IMR-90 (cell line): ENCODE data around the gene IFT81. TPM values are rescaled to one million over a fixed set of nuclear protein-coding genes. Genes with fewer than 3 reads are reported as not detected.

Experiments used
- ATAC-seq: fragments of 200-7000 bp; cut with Tn5 transposase; 2 replicates; pipeline ENCODE4 v1.9.1; 2020; ENCODE audit warnings: low read depth, mild to moderate bottlenecking, moderate library complexity
- BruUV-seq: library from RNA; stranded (reverse); fragments of 400-500 nt; replicated peaks from 2 replicates; lab custom pipeline; 2021; lab: Mats Ljungman, UMichigan
- CTCF ChIA-PET: fragments of 300-600 bp; formaldehyde crosslinking; extraction: SDS; loops from one replicate; lab custom pipeline; 2021; ENCODE audit warnings: antibody characterized with exemption; lab: Yijun Ruan, JAX
- POLR2A ChIA-PET: fragments of 300-600 bp; sonication (Branson Sonifier 250); formaldehyde crosslinking; loops from one replicate; lab custom pipeline; 2022; ENCODE audit warnings: antibody characterized with exemption; ENCODE audit not compliant: unreplicated experiment; lab: Charles Lee
- DNase-seq: peaks from one replicate; pipeline ENCODE4 v3.0.0; 2013
- H2AFZ ChIP-seq: replicated peaks from 2 replicates; pipeline ENCODE3; 2013; ENCODE audit warnings: low read length, mild to moderate bottlenecking; ENCODE audit not compliant: poor library complexity
- H2AK5ac ChIP-seq: 2 replicates; pipeline ENCODE4 v1.6.1; 2013; ENCODE audit warnings: low read depth, low read length, inconsistent platforms
- H2AK9ac ChIP-seq: replicated peaks from 2 replicates; pipeline ENCODE3; 2013; ENCODE audit warnings: mild to moderate bottlenecking, low read depth, low read length, moderate library complexity; ENCODE audit not compliant: poor library complexity
- H2BK120ac ChIP-seq: 2 replicates; pipeline ENCODE4 v1.6.1; 2013; ENCODE audit warnings: low read depth, low read length, inconsistent platforms
- H2BK15ac ChIP-seq: 3 replicates; pipeline ENCODE4 v1.6.1; 2013; ENCODE audit warnings: low read depth, low read length, inconsistent platforms
- H2BK20ac ChIP-seq: 2 replicates; pipeline ENCODE4 v1.6.1; 2013; ENCODE audit warnings: low read depth, mild to moderate bottlenecking, inconsistent platforms, low read length, moderate library complexity
- H2BK5ac ChIP-seq: 2 replicates; pipeline ENCODE4 v1.6.1; 2013; ENCODE audit warnings: mild to moderate bottlenecking, low read depth, low read length, inconsistent platforms; ENCODE audit not compliant: poor library complexity, severe bottlenecking
- H3K14ac ChIP-seq: replicated peaks from 2 replicates; pipeline ENCODE4 v1.6.1; 2013; ENCODE audit warnings: low read depth, low read length, inconsistent platforms
- H3K18ac ChIP-seq: 2 replicates; pipeline ENCODE4 v1.6.1; 2013; ENCODE audit warnings: low read depth, low read length, control low read depth
- H3K23ac ChIP-seq: 2 replicates; pipeline ENCODE4 v1.6.1; 2013; ENCODE audit warnings: low read depth, low read length, inconsistent platforms
- H3K27ac ChIP-seq: 2 replicates; pipeline ENCODE4 v1.5.1; 2013; ENCODE audit warnings: mild to moderate bottlenecking, control low read depth, low read length; ENCODE audit not compliant: insufficient read depth
- H3K27me3 ChIP-seq: 2 replicates; pipeline ENCODE4 v1.6.1; 2013; ENCODE audit warnings: low read length; ENCODE audit not compliant: control insufficient read depth, insufficient read depth
- H3K36me3 ChIP-seq: 2 replicates; pipeline ENCODE4 v1.6.1; 2013; ENCODE audit warnings: low read length, mixed read lengths; ENCODE audit not compliant: control insufficient read depth, insufficient read depth
- H3K4ac ChIP-seq: 2 replicates; pipeline ENCODE4 v1.6.1; 2013; ENCODE audit warnings: low read depth, low read length, inconsistent platforms
- H3K4me1 ChIP-seq: 2 replicates; pipeline ENCODE4 v1.6.1; 2013; ENCODE audit warnings: low read length, mixed read lengths; ENCODE audit not compliant: control insufficient read depth, insufficient read depth
- H3K4me2 ChIP-seq: 2 replicates; pipeline ENCODE4 v1.6.1; 2013; ENCODE audit warnings: low read depth, mild to moderate bottlenecking, control low read depth, low read length, moderate library complexity
- H3K4me3 ChIP-seq: 2 replicates; pipeline ENCODE4 v1.5.1; 2013; ENCODE audit warnings: low read depth, mild to moderate bottlenecking, control low read depth, low read length, moderate library complexity; ENCODE audit not compliant: insufficient read depth
- H3K56ac ChIP-seq: 2 replicates; pipeline ENCODE4 v1.6.1; 2013; ENCODE audit warnings: low read length, inconsistent platforms; ENCODE audit not compliant: insufficient read depth; ENCODE audit errors: extremely low read depth
- H3K79me1 ChIP-seq, 2 experiments: 2 replicates each; pipeline ENCODE4 v1.6.1; 2013; ENCODE audit warnings: low read length in 2 of 2, inconsistent platforms in 1 of 2, low read depth in 1 of 2
- H3K9ac ChIP-seq: 2 replicates; pipeline ENCODE4 v1.6.1; 2013; ENCODE audit warnings: low read depth, low read length, control low read depth
- H3K9me1 ChIP-seq: 2 replicates; pipeline ENCODE4 v1.6.1; 2013; ENCODE audit warnings: low read length, inconsistent platforms; ENCODE audit not compliant: insufficient read depth
- H3K9me3 ChIP-seq: 2 replicates; pipeline ENCODE4 v1.6.1; 2013; ENCODE audit warnings: low read length; ENCODE audit not compliant: control insufficient read depth, insufficient read depth
- H4K20me1 ChIP-seq: 2 replicates; pipeline ENCODE4 v1.6.1; 2013; ENCODE audit warnings: low read length, inconsistent platforms; ENCODE audit not compliant: insufficient read depth
- H4K5ac ChIP-seq: 2 replicates; pipeline ENCODE4 v1.6.1; 2013; ENCODE audit warnings: mild to moderate bottlenecking, low read depth, low read length, control low read depth
- H4K8ac ChIP-seq, 2 experiments: 2 replicates each; pipeline ENCODE4 v1.6.1; 2013; ENCODE audit warnings: low read depth in 2 of 2, low read length in 2 of 2, control low read depth in 1 of 2, inconsistent platforms in 1 of 2
- H4K91ac ChIP-seq: 2 replicates; pipeline ENCODE4 v1.6.1; 2013; ENCODE audit warnings: low read depth, low read length, inconsistent platforms; ENCODE audit not compliant: insufficient read depth
- BHLHE40 ChIP-seq: fragments of 150-350 bp; IDR thresholded peaks from 2 replicates; pipeline ENCODE4 v1.6.1; 2016; ENCODE audit warnings: mild to moderate bottlenecking, low read depth, low read length
- CEBPB ChIP-seq: IDR thresholded peaks from 2 replicates; pipeline ENCODE4 v1.6.1; 2012; ENCODE audit warnings: low read depth, low read length, improper control_type of control experiment
- CHD1 ChIP-seq: IDR thresholded peaks from 2 replicates; pipeline ENCODE4 v1.6.1; 2012; ENCODE audit warnings: low read depth, low read length, improper control_type of control experiment
- FOS ChIP-seq: fragments of 150-350 bp; IDR thresholded peaks from 2 replicates; pipeline ENCODE4 v1.6.1; 2016; ENCODE audit warnings: low read depth, low read length
- MAFK ChIP-seq: IDR thresholded peaks from 2 replicates; pipeline ENCODE4 v1.6.1; 2012; ENCODE audit warnings: low read depth, low read length, improper control_type of control experiment
- MAZ ChIP-seq: IDR thresholded peaks from 2 replicates; pipeline ENCODE4 v1.6.1; 2012; ENCODE audit warnings: low read depth, mild to moderate bottlenecking, low read length, improper control_type of control experiment, moderate library complexity, borderline replicate concordance
- MXI1 ChIP-seq: IDR thresholded peaks from 2 replicates; pipeline ENCODE4 v1.6.1; 2012; ENCODE audit warnings: low read depth, mild to moderate bottlenecking, low read length, moderate library complexity, borderline replicate concordance
- NFE2L2 ChIP-seq: fragments of 150-350 bp; IDR thresholded peaks from 2 replicates; pipeline ENCODE4 v1.6.1; 2016; ENCODE audit warnings: low read depth, mild to moderate bottlenecking, low read length
- POLR2A ChIP-seq: IDR thresholded peaks from 2 replicates; pipeline ENCODE4 v1.6.1; 2012; ENCODE audit warnings: mild to moderate bottlenecking, low read depth, low read length
- RAD21 ChIP-seq: IDR thresholded peaks from 2 replicates; pipeline ENCODE4 v1.6.1; 2012; ENCODE audit warnings: low read length, improper control_type of control experiment
- RCOR1 ChIP-seq: IDR thresholded peaks from 2 replicates; pipeline ENCODE4 v1.6.1; 2012; ENCODE audit warnings: mild to moderate bottlenecking, low read length, improper control_type of control experiment; ENCODE audit not compliant: insufficient replicate concordance
- RFX5 ChIP-seq: IDR thresholded peaks from 2 replicates; pipeline ENCODE4 v1.8.0; 2012; ENCODE audit warnings: low read depth, mild to moderate bottlenecking, low read length, moderate library complexity
- SMC3 ChIP-seq: fragments of 150-350 bp; IDR thresholded peaks from 2 replicates; pipeline ENCODE4 v1.6.1; 2016; ENCODE audit warnings: low read depth, mild to moderate bottlenecking, antibody characterized with exemption, low read length, moderate library complexity
- WGBS, 2 experiments: methylation state at CpG; one replicate each; pipeline versions ENCODE4 v1.1.5 to v1.1.7; 2013; ENCODE audit warnings: missing lambda C conversion rate in 2 of 2; ENCODE audit not compliant: insufficient read length in 1 of 2; ENCODE audit errors: extremely low coverage in 2 of 2; 5-methylcytosine and 5-hydroxymethylcytosine counted together
- dilution Hi-C: fragments of 300-500 bp; cut with HindIII; formaldehyde crosslinking; loops from one replicate; pipeline ENCODE4 v1.14.3; 2018; ENCODE audit warnings: low sequenced_read_pairs; ENCODE audit not compliant: unreplicated experiment
- in situ Hi-C: fragments of 300-500 bp; cut with MboI; formaldehyde crosslinking; loops from 3 replicates; pipeline ENCODE4 v1.14.3; 2019; ENCODE audit warnings: low sequenced_read_pairs, inconsistent platforms, mixed read lengths
- intact Hi-C: fragments of 100-400 bp; cut with micrococcal nuclease; formaldehyde crosslinking; loops from 2 replicates; pipeline ENCODE4 v1.10.0; 2022
- polyA plus RNA-seq, 3 experiments: library from polyadenylated mRNA; depleted of rRNA; stranded (reverse); fragments of >200 nt; gene quantifications; 2 replicates each; pipeline ENCODE4 v1.2.3, GENCODE V29; 2012; ENCODE audit warnings: low replicate concordance in 1 of 3
- total RNA-seq: library from RNA; depleted of rRNA; stranded (reverse); fragments of >200 nt; gene quantifications from 2 replicates; pipeline ENCODE4 v1.2.3, GENCODE V29; 2012
- TF ChIP-seq, protein P1 (sequence below): fragments of 150-350 bp; IDR thresholded peaks from 2 replicates; pipeline ENCODE4 v1.6.1; 2016; ENCODE audit warnings: low read depth, mild to moderate bottlenecking, low read length, moderate library complexity, borderline replicate concordance
- TF ChIP-seq, protein P2 (sequence below): conservative IDR thresholded peaks from 2 replicates; pipeline ENCODE4 v1.5.1; 2012; ENCODE audit warnings: mild to moderate bottlenecking, low read depth, low read length, improper control_type of control experiment
- TF ChIP-seq, protein P3 (sequence below): fragments of 150-350 bp; IDR thresholded peaks from 2 replicates; pipeline ENCODE4 v1.6.1; 2017; ENCODE audit warnings: mild to moderate bottlenecking, antibody characterized with exemption, low read length, low read depth

IFT81 gene
- total and polyA plus RNA-seq, 2 of the 4 experiments (the other 2 are of a cell fraction): 6.1 to 8.1 TPM

DNA sequence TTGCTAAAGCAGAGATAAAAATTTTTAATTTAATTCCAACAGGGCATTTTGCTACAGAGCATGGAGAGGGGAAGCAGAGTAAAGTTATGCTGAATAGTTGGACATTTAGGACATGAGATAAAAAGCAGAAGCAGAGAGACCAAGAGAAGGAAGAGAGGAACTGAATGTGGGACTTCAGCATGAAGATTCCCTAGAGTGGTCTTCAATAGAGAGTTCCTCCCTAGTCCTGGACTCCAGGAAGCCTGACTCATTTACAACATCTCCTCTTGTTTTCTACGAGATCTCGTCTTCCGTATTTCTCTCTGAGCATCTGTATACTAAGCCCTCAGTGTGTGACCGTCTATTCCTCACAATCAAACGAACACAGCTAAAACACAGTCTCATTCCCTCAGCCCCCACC lies 35.2 kb upstream of the IFT81 start:
- Histone ChIP-seq H3K56ac (no peak overlapping the region), H3K9me3 (no peaks in the 10 kb centered on the region; the same call in 1 of the 2 replicates), H3K9me1 (no peaks in the 10 kb centered on the region), H2BK20ac (no peak overlapping the region), H2AFZ (peak overlapping the region; percentile 47), H3K9ac (no peak overlapping the region), H2BK120ac (no peak overlapping the region), H4K20me1 (no peaks in the 10 kb centered on the region), H3K36me3 (no peaks in the 10 kb centered on the region), H3K4me3 (no peak overlapping the region), H3K4me2 (no peak overlapping the region), H3K23ac (no peak overlapping the region), H3K14ac (no peak overlapping the region), H3K4me1 (no peaks in the 10 kb centered on the region), H3K27me3 (peaks cover 31% of the 10 kb centered on the region), H2BK15ac (no peak overlapping the region), H4K8ac (no peak overlapping the region), H3K79me1 (no peaks in the 10 kb centered on the region), H4K5ac (no peak overlapping the region), H3K4ac (no peak overlapping the region), H2AK5ac (no peak overlapping the region), H3K18ac (no peak overlapping the region), H2BK5ac (no peak overlapping the region), H2AK9ac (no peak overlapping the region), H3K27ac (no peak overlapping the region), H4K91ac (no peak overlapping the region)
- in situ Hi-C loops: no loop called here
- intact Hi-C loops: no loop called here
- ChIA-PET POLR2A (no interaction called here), CTCF (no interaction called here)
- ATAC-seq: no peak
- TF ChIP-seq FOS (no peak), BHLHE40 (no peak), CEBPB (no peak), CHD1 (no peak), MXI1 (no peak), MAFK (no peak), NFE2L2 (no peak), SMC3 (no peak), RCOR1 (no peak), RFX5 (no peak), RAD21 (no peak), POLR2A (no peak), MAZ (no peak)
- TF ChIP-seq, protein P1, sequence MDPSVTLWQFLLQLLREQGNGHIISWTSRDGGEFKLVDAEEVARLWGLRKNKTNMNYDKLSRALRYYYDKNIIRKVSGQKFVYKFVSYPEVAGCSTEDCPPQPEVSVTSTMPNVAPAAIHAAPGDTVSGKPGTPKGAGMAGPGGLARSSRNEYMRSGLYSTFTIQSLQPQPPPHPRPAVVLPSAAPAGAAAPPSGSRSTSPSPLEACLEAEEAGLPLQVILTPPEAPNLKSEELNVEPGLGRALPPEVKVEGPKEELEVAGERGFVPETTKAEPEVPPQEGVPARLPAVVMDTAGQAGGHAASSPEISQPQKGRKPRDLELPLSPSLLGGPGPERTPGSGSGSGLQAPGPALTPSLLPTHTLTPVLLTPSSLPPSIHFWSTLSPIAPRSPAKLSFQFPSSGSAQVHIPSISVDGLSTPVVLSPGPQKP: no peak
- TF ChIP-seq, protein P2, sequence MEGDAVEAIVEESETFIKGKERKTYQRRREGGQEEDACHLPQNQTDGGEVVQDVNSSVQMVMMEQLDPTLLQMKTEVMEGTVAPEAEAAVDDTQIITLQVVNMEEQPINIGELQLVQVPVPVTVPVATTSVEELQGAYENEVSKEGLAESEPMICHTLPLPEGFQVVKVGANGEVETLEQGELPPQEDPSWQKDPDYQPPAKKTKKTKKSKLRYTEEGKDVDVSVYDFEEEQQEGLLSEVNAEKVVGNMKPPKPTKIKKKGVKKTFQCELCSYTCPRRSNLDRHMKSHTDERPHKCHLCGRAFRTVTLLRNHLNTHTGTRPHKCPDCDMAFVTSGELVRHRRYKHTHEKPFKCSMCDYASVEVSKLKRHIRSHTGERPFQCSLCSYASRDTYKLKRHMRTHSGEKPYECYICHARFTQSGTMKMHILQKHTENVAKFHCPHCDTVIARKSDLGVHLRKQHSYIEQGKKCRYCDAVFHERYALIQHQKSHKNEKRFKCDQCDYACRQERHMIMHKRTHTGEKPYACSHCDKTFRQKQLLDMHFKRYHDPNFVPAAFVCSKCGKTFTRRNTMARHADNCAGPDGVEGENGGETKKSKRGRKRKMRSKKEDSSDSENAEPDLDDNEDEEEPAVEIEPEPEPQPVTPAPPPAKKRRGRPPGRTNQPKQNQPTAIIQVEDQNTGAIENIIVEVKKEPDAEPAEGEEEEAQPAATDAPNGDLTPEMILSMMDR: no peak
- TF ChIP-seq, protein P3, sequence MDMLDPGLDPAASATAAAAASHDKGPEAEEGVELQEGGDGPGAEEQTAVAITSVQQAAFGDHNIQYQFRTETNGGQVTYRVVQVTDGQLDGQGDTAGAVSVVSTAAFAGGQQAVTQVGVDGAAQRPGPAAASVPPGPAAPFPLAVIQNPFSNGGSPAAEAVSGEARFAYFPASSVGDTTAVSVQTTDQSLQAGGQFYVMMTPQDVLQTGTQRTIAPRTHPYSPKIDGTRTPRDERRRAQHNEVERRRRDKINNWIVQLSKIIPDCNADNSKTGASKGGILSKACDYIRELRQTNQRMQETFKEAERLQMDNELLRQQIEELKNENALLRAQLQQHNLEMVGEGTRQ: no peak
- dilution Hi-C loops: no loop called here
- no peak for DNase-seq
- no TSS peak for BruUV-seq
- 90% methylated on average over 4 of the region's 5 CpGs; no CpG with 5 or more reads in 1 of the 2 experiments for WGBS, 2 experiments
